Upper lobe of right lung (tissue), 1 donor: ENCODE results near the gene MTCL1. TPM values are rescaled to one million over a fixed set of nuclear protein-coding genes. Genes with fewer than 3 reads are reported as not detected.
A peak's percentile ranks its signal among the peaks of the same experiment; 100 is the strongest.

Experiments used
- ATAC-seq: fragments of 200-7000 bp; cut with Tn5 transposase; one replicate; pipeline ENCODE4 v1.9.1; 2020; ENCODE audit warnings: mild to moderate bottlenecking, moderate library complexity
- DNase-seq: peaks from one replicate; pipeline ENCODE4 v3.0.0-alpha.2; 2020
- H3K27ac ChIP-seq: fragments of 200-600 bp; one replicate; pipeline ENCODE4 v1.8.0; 2022
- H3K27me3 ChIP-seq: fragments of 200-600 bp; one replicate; pipeline ENCODE4 v1.8.0; 2022; ENCODE audit warnings: mild to moderate bottlenecking
- H3K36me3 ChIP-seq: fragments of 200-600 bp; one replicate; pipeline ENCODE4 v1.8.0; 2022
- H3K4me1 ChIP-seq: fragments of 200-600 bp; one replicate; pipeline ENCODE4 v1.8.0; 2022
- H3K4me3 ChIP-seq: fragments of 200-600 bp; one replicate; pipeline ENCODE4 v1.8.0; 2022; ENCODE audit warnings: mild to moderate bottlenecking
- H3K9me3 ChIP-seq: fragments of 200-600 bp; one replicate; pipeline ENCODE4 v1.8.0; 2022
- intact Hi-C: fragments of 100-400 bp; cut with DNase I; formaldehyde crosslinking; loops from one replicate; pipeline ENCODE4 v1.11.0; 2022
- total RNA-seq: library from RNA; stranded (reverse); fragmentation: NEBNext Ultra II Directional; extraction: Animal tissue kit (Norgen Biotek cat#: 25700); gene quantifications from one replicate; pipeline ENCODE4 v1.2.1, GENCODE V29; 2021
- TF ChIP-seq, protein P1 (sequence below): fragments of 200-600 bp; IDR thresholded peaks from one replicate; pipeline ENCODE4 v1.8.0; 2022; ENCODE audit warnings: antibody characterized with exemption
- donor health status: DM: no; HTN: yes; CAD: no; lungs with severe emphysema.

MTCL1 gene
- total RNA-seq, 1 donor from 2014 or later, result 10.1 TPM

- no peaks in the 10 kb centered on the region for H3K36me3 ChIP-seq
- TF ChIP-seq, protein P1, sequence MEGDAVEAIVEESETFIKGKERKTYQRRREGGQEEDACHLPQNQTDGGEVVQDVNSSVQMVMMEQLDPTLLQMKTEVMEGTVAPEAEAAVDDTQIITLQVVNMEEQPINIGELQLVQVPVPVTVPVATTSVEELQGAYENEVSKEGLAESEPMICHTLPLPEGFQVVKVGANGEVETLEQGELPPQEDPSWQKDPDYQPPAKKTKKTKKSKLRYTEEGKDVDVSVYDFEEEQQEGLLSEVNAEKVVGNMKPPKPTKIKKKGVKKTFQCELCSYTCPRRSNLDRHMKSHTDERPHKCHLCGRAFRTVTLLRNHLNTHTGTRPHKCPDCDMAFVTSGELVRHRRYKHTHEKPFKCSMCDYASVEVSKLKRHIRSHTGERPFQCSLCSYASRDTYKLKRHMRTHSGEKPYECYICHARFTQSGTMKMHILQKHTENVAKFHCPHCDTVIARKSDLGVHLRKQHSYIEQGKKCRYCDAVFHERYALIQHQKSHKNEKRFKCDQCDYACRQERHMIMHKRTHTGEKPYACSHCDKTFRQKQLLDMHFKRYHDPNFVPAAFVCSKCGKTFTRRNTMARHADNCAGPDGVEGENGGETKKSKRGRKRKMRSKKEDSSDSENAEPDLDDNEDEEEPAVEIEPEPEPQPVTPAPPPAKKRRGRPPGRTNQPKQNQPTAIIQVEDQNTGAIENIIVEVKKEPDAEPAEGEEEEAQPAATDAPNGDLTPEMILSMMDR, result no peak
- H3K27me3 ChIP-seq, result no peaks in the 10 kb centered on the region
- ATAC-seq, result no peak
- H3K4me3 ChIP-seq, result no peak overlapping the region
- no peaks in the 10 kb centered on the region for H3K4me1 ChIP-seq
- no peaks in the 10 kb centered on the region for H3K9me3 ChIP-seq
- DNase-seq, result no peak
- no peak overlapping the region for H3K27ac ChIP-seq
- intact Hi-C loops, result no loop called here
Observed at GRCh38 chr18:8783335-8783993, 78.1 kb downstream of the MTCL1 start.

- no peak for DNase-seq
- ATAC-seq, result no peak
- intact Hi-C loops, result no loop called here
- TF ChIP-seq, protein P1, result no peak
- Histone ChIP-seq H3K4me3 (no peak overlapping the region), H3K27me3 (no peaks in the 10 kb centered on the region), H3K27ac (no peak overlapping the region), H3K9me3 (no peaks in the 10 kb centered on the region), H3K36me3 (no peaks in the 10 kb centered on the region), H3K4me1 (no peaks in the 10 kb centered on the region)
Observed at GRCh38 chr18:8783994-8784530, 78.7 kb downstream of the MTCL1 start.

DNA sequence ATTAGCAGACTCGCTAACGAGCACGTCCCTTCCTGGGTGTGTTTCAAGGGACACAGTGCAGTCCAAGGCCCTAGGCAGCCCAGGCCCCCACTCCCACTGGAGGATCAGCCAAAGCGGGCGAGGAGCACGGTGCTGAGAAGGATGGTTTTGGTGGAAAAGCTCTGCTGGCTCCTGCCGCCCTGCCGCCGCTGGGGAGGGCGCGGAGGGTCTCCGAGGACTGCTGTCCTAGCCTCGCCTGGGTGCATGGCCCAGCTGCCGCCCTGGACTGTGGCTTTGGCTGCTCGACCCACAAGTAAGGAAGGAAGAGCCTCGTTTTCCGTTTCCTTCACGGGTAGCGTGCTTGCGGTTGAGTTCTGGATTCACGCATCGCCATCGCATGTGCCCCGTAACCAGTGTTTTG, 79.9 kb downstream of the MTCL1 start:
- Histone ChIP-seq H3K27me3 (no peaks in the 10 kb centered on the region), H3K4me3 (no peak overlapping the region), H3K27ac (no peak overlapping the region), H3K4me1 (no peaks in the 10 kb centered on the region), H3K9me3 (no peaks in the 10 kb centered on the region), H3K36me3 (no peaks in the 10 kb centered on the region)
- no peak for ATAC-seq
- DNase-seq, result no peak
- intact Hi-C loops, result no loop called here
- TF ChIP-seq, protein P1, result no peak

DNA sequence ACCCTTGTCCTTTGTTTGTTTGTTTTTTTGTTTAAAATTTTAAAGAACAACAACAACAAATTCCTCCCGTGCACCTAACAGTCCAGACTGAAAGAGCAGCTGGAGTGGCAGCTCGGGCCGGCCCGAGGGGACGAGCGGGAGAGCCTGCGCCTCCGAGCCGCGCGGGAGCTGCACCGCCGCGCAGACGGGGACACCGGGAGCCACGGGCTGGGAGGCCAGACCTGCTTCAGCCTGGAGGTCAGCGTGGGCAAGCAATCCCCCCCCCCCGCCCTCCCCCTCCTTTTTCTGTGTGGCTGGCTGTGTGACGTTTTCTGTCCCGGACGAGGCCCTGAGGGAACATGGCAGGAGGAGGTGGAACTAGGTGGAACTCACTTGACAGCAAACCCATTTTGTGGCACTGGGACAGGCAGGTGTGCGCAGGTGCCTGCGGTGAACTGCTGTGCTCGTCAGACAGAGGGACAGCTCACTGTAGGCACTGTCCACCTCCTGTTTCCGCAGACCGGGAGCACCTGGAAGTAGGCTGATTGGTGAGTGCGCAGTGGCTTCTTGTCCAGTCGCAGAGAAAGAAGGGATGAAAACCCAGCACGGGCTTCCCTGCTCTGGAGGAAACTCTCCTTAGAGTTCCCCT, 80.6 kb downstream of the MTCL1 start:
- Histone ChIP-seq H3K27me3 (no peaks in the 10 kb centered on the region), H3K4me3 (no peak overlapping the region), H3K9me3 (no peaks in the 10 kb centered on the region), H3K4me1 (no peaks in the 10 kb centered on the region), H3K27ac (no peak overlapping the region), H3K36me3 (no peaks in the 10 kb centered on the region)
- DNase-seq (no peak), ATAC-seq (no peak)
- TF ChIP-seq, protein P1, result no peak
- intact Hi-C loops, result no loop called here

- no peaks in the 10 kb centered on the region for H3K27me3 ChIP-seq
- peak; percentile 13 for ATAC-seq
- H3K36me3 ChIP-seq, result no peaks in the 10 kb centered on the region
- H3K4me1 ChIP-seq, result no peaks in the 10 kb centered on the region
- H3K4me3 ChIP-seq, result no peak overlapping the region
- TF ChIP-seq, protein P1, result no peak
- no peaks in the 10 kb centered on the region for H3K9me3 ChIP-seq
- intact Hi-C loops, result no loop called here
- DNase-seq, result no peak
- no peak overlapping the region for H3K27ac ChIP-seq
Observed at GRCh38 chr18:8786483-8787370, 81.4 kb downstream of the MTCL1 start.
